SHP77 (cell line): Measurements from ENCODE around the gene PLEKHA4.
"Not testable (repeated sequence)": the region's sequence is repeated elsewhere in the genome, so short reads cannot be mapped to it uniquely, and the experiment has no call there.

ENCODE experiments used
- DNase-seq, 2 experiments: peaks; one replicate each; lab custom pipeline; 2025; lab: John Stamatoyannopoulos, UW

PLEKHA4 gene

DNA sequence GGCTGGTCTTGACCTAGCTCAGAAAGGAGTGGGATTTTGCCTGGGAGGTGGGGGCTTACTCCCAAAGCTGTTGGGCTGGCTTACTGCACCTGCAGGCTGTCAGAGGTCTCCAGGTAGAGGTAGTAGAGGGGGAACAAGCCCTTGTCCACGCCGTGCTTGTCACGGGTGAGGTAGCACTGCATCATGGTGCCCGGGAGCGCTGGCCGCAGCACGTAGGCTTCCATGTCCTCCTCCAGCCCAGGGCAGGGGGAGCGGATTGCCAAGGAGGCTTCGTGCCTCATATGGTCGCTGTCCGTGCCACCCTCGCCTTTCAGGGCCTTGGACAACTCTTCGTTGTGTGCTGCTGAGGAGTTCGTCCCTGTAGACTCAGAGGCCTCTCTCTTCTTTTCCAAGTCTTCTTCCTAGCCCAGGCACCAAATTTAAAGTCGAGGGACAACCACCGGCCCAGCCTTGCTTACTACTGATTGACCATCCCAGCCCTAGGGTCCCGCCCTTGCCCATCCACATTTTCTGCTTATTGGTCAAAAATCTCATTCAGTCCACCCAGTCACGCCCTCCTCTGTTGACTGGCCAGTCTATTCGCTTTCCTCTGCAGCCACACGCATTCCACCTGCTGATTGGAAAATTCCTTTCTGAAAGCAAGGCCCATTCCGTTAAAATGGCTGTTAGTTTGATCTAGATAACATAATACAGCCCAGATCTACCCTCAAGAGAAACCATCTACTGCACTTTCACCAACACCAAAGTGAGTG, 19.6 kb upstream of the PLEKHA4 start:
- DNase-seq: no peak

DNA sequence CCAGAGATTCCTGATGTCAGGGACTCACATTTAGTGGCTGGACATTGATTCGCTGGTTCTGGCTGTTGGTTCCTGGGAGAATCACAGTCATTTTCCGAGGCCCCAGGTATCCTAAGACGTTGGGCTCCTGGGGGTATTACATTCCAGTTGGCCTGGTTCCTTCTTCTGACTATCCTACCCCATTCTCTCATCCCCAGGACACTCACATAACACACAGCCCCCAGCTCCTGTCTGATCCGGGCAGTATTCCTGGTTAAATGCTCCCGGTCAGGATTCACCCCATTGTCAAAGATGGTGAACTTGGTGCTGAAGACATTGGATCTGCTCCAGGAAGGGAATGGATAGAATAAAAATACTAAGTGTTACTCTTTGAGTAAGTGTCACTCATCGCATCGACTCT, 15.3 kb upstream of the PLEKHA4 start:
- DNase-seq: no peak

DNA sequence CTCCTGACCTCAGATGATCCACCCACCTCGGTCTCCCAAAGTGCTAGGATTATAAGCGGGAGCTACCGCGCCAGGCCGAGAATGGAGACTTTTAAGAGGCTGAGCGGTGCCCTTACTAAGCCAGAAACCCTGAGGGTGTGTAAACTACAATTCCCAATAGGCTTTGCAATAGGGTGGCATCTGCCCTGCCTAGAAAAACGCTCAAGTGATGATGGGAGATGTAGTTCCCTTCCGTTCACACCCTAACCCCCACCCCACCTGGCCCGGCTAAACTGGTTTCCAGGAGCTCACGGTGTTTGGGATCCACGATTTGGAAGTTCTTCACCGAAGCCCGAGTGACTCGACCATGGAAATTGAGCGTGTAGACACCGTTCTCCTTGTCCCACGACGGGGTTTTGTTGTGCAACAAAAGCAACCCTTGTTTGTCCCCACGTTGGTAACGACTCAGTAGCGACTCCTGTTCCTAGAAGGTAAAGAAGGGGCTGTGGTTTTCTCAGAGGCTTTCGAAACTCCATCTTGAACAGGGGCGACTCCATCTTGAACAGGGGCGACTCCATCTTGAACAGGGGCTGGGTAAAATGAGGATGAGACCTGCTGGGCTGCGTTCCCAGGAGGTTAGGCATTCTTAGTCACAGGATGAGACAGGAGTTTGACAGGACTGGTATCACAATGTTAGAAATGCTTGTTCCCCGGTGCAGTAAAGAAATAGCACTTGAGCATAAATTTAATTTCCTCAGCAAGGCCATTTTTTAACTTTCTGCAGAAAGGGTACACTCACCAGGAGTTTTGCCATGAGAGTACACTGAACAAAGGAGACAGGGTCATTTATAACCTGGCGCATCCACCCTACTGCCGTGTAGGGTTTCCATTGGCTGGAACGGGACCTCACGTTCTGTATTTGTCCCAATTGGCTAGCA, 13.6 kb upstream of the PLEKHA4 start:
- no peak for DNase-seq

DNA sequence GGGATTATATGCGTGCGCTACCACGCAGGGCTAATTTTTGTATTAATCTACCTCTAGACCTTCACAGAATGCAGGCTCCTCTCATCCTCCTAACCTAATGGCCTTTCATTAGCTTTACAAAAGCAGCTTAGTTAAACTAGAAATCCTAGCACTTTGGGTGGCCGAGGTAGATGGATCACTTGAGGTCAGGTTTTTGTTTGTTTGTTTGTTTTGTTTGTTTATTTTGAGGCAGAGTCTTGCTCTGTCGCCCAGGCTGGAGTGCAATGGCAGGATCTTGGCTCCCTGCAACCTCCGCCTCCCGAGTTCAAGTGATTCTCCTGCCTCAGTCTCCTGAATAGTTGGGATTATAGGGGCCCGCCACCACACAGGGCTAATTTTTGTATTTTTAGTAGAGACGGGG, 11.3 kb upstream of the PLEKHA4 start:
- DNase-seq: not testable (repeated sequence)

DNA sequence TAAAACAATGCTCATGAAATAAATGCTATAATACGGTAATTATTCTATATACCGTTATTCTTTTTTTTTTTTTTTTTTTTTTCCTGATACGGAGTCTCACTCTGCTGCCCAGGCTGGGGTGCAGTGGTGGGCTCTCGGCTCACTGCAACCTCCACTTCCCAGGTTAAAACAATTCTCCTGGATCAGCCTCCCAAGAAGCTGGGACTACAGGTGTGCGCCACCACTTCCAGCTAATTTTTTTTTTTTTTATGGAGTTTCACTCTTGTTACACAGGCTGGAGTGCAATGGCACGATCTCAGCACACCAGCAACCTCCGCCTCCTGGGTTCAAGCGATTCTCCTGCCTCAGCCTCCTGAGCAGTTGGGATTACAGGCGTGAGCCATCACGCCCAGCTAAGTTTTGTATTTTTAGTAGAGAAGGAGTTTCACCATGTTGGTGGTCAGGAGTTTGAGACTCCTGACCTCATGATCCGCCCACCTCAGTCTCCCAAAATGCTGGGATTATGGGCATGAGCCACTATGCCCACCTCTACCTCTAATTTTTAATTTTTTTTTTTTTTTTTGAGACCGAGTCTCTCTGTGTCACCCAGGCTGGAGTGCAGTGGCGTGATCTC, 10.7 kb upstream of the PLEKHA4 start:
- no peak for DNase-seq

DNA sequence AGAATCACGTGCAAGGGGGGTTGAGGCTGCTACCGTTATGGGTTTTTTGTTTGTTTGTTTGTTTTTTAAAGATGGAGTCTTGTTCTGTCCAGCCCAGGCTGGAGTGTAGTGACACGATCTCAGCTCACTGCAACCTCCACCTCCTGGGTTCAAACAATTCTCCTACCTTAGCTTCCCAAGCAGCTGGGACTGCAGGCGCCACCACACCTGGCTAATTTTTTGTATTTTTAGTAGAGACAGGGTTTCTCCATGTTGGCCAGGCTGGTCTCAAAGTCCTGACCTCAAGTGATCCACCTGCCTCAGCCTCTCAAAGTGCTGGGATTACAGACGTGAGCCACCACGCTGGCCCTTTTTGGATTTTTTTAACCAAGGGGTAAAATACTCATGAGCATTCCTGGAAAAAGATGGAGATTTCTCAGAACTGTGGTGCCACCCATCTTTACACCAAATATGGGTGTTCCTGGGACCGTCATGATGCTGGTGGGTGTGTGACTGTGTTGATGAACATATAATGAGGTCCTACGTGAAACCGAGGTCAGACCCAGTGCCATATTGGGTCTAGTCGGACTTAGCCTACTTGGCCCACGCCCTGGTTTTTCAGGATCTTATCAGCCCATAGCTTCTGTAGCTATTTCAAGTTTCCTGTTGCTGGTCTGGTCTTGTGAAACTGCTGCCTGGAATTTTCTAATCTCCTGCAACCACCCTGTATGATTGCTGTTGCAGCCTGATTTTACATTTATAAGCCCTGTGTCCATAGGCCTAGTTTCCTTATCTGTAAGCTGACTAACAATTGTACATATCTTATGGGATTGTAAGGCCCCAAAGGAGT, 10.0 kb upstream of the PLEKHA4 start:
- DNase-seq: no peak

DNA sequence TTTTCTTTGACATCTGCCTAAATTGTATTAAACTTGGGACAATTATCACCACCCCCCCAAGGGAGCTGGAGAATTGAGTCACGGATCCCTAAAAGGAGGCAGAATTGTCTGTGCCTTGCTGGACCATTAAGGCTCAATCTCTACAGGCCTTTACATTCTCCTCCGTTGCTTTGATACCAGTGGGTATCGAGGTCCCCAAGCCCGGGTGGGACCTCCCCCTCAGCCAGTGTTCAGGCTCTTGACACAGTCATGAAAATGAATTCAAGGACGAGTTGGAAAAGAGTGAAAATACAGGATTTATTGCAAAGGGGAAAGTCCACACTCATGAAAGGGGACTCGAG, 9.4 kb upstream of the PLEKHA4 start:
- DNase-seq: no peak

DNA sequence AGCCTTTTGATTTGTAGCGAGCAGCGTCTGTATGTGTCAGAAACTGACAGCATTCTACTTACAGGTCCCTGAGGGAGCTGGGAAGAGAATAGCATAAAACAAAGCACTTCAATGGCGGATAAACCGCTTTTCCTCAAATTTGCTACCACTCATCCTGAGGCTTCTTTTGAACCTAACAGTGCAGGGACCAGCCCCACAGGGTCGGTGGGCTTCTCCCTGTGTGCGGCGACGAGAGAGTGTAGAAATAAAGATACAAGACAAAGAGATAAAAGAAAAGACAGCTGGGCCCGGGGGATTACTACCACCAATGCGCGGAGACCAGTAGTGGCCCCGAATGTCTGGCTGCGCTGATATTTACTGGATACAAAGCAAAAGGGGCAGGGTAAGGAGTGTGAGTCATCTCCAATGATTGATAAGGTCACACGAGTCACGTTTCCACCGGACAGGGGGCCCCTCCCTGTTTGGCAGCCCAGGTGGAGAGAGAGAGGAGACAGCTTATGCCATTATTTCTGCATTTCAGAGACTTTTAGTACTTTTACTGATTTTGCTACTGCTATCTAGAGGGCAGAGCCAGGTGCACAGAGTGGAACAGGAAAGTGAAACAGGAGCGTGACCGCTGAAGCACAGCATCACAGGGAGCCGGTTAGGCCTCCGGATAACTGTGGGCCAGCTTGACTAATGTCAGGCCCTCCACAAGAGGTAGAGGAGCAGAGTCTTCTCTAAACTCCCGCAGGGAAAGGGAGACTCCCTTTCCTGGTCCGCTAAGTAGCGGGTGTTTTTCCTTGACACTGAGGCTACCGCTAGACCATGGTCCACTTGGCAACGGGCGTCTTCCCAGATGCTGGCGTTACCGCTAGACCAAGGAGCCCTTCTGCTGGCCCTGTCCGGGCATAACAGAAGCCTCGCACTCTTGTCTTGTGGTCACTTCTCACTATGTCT, 7.9 kb upstream of the PLEKHA4 start:
- not testable (repeated sequence) for DNase-seq

DNA sequence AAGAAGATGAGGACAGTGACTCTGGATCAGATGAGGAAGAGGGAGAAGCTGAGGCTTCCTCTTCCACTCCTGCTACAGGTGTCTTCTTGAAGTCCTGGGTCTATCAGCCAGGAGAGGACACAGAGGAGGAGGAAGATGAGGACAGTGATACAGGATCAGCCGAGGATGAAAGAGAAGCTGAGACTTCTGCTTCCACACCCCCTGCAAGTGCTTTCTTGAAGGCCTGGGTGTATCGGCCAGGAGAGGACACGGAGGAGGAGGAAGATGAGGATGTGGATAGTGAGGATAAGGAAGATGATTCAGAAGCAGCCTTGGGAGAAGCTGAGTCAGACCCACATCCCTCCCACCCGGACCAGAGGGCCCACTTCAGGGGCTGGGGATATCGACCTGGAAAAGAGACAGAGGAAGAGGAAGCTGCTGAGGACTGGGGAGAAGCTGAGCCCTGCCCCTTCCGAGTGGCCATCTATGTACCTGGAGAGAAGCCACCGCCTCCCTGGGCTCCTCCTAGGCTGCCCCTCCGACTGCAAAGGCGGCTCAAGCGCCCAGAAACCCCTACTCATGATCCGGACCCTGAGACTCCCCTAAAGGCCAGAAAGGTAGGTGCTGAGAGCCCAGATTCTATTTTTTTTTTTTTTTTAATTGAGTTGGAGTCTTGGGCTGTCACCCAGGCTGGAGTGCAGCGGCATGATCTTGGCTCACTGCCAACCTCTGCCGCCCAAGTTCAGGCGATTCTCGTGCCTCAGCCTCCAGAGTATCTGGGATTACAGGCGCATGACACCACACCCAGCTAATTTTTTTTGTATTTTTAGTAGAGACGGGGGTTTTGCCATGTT, 6.1 kb upstream of the PLEKHA4 start:
- no peak for DNase-seq

DNA sequence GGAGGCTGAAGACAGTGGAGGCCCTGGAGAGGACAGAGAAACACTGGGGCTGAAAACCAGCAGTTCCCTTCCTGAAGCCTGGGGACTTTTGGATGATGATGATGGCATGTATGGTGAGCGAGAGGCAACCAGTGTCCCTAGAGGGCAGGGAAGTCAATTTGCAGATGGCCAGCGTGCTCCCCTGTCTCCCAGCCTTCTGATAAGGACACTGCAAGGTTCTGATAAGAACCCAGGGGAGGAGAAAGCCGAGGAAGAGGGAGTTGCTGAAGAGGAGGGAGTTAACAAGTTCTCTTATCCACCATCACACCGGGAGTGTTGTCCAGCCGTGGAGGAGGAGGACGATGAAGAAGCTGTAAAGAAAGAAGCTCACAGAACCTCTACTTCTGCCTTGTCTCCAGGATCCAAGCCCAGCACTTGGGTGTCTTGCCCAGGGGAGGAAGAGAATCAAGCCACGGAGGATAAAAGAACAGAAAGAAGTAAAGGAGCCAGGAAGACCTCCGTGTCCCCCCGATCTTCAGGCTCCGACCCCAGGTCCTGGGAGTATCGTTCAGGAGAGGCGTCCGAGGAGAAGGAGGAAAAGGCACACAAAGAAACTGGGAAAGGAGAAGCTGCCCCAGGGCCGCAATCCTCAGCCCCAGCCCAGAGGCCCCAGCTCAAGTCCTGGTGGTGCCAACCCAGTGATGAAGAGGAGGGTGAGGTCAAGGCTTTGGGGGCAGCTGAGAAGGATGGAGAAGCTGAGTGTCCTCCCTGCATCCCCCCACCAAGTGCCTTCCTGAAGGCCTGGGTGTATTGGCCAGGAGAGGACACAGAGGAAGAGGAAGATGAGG, 5.3 kb upstream of the PLEKHA4 start:
- no peak for DNase-seq

DNA sequence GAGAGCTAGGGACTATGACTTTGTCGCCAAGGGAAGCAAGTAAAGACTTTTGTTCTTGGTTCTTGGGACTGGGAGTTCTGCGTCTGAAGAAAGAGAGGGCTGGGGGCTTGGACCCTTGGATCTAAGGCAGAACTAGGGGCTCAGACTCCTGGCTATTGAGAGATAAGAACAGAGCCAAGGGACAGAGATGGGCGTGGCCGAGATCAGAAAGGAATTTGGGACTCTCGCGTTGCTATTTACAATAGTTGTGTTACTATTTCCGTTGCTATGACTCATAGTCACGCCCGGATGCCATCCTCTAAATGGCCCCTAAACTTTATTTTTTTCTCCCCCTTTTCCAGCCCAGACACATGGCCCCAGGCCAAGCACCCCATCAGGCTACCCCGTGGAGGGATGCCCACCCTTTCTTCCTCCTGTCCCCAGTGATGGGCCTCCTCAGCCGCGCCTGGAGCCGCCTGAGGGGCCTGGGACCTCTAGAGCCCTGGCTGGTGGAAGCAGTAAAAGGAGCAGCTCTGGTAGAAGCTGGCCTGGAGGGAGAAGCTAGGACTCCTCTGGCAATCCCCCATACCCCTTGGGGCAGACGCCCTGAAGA, 4.6 kb upstream of the PLEKHA4 start:
- peak; percentile 78 to 79 for DNase-seq

DNA sequence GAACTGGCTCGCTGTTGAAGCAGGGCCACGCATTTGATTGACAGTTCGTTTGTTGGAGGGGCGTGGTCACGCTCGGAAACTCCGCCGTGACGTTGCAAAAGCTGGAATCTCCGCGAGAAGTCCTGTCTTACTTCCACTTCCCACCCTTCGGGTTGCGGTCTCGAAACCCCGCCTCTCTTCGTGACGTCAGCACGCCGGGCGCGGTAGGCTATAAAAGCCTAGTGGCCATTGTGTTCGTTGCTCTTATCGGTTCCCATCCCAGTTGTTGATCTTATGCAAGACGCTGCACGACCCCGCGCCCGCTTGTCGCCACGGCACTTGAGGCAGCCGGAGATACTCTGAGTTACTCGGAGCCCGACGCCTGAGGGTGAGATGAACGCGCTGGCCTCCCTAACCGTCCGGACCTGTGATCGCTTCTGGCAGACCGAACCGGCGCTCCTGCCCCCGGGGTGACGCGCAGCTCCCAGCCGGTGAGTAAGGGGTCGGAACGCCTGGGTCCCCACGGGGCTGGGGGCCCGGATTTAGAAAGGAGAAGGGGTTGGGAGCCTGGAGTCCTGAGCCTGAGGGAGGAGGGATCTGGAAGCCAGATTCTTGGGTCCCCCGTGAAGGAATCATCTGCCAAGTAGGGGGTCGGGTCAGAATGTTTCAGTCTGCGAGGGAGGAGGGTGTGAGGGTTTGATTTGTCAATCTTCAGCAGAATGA, 3.9 kb upstream of the PLEKHA4 start, which contains the start of gene PPP1R15A:
PPP1R15A (plus strand) TSS at position 240 of the 702 bp plus-strand sequence. CDS start 813 bp downstream, outside the sequence.
- peak; percentile 92 to 94 for DNase-seq

DNA sequence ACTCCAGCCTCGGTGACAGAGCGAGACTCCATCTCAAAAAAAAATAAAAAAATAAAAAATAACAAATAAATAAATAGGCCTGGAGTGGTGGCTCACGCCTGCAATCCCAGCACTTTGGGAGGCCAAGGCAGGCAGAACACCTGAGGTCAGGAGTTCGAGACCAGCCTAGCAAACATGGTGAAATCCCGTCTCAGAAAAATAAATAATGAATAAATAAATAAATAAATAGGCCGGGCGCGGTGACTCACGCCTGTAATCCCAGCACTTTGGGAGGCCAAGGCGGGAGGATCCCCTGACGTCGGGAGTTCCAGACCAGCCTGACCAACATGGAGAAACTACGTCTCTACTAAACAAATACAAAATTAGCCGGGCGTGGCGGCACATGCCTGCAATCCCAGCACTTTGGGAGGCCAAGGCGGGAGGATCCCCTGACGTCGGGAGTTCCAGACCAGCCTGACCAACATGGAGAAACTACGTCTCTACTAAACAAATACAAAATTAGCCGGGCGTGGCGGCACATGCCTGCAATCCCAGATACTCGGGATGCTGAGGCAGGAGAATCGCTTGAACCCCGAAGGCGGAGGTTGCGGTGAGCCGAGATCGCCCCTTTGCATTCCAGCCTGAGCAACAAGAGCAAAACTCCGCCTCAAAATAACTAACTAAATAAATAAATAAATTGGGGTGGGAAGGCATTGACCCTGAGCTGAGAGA, 3.2 kb upstream of the PLEKHA4 start:
- DNase-seq: not testable (repeated sequence)

DNA sequence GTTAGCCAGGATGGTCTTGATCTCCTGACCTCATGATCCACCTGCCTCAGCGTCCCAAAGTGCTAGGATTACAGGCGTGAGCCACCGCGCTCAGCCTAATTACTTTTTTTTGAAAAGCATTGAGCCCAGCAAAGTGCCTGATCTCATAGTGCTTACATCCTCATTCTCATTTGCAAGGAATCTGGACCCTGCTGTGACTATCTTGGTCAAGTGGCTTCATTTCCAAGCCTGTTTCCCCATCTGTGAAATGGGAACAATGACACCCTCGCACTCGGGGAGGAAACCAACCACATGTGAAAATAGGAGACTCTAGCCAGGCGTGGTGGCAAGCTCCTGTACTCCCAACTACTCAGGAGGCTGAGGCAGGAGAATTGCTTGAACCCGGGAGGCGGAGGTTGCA, 1.6 kb upstream of the PLEKHA4 start:
- no peak for DNase-seq

DNA sequence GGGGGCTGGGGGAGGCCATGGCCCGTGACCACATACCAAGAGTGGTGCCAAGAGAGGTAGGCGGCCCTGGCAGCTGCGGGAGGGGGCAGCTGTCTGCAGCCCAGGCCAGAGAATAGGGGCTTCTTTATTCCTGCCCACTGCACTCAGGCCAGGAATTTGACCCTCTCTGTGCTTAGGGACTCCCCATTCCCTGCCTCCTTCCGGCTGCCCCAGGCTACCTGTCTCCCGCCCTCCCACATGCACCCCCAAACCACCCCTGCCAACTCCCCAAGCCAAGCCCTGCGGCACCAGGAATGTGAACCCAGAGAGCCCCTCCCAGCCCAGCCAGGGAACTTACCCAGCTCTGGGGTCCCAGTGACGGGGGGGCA, 687 bp downstream of the PLEKHA4 start:
- DNase-seq: no peak

DNA sequence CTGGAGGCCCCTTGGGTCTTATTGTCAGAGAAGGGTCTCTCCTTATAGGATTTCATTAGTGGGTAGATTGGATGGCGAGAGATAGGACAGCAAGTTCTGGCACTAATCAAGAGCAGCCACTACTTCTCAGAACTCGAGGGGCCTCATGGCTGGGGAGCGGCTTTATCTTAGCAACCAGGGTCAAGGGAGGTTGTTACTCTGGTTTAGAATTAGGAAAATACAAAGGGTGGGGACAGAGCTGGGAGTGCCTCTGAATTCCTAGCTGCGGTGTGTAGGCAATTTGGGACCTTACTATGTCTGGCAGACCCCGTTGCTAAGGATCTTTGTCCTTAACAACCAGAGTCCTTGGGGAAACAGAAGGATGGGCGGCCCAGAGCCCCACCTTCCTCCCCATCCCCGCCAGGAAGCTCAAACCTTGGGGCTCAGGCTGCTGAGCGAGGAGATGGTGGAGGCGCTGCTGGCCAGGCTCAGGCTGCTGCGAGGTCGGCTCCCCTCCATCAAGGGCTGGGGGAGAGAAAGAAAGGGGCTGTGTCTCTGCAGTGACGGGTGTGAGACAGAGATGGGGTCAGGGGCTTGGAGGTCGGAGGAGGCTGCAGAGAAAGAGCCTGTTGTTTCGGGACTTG, 1.2 kb downstream of the PLEKHA4 start:
- no peak for DNase-seq

DNA sequence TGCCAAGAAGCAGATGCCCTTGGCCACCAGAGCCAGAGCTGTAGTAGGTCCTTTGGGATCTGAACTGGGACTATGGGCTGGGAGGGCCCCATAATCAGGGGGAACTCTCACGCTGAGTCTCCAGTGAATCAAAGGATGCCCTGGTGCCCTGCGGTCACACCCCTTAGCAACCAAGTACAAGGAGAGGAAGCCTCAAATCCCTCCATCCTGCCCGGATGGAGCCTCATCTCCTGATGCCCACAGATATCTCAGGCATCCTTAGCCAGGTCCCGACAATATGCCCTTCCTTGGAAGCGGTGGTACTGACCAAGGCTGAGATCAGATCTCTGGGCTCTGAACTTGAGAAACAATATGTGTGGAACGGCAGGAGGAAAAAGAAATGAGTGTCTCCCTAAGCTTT, 1.7 kb downstream of the PLEKHA4 start:
- no peak for DNase-seq
